B cell (primary cell): ENCODE data around the gene METTL24. TPM values are rescaled to one million over a fixed set of nuclear protein-coding genes. Genes with fewer than 3 reads are reported as not detected.

ENCODE experiments used
- ATAC-seq: fragments of 200-7000 bp; cut with Tn5 transposase; one replicate; pipeline ENCODE4 v1.10.0; 2021; ENCODE audit warnings: low read depth, mild to moderate bottlenecking, moderate number of reproducible peaks, moderate library complexity
- CTCF ChIA-PET: fragments of 350-600 bp; sonication (Branson Sonifier 250); formaldehyde crosslinking; loops from one replicate; lab custom pipeline; 2021; ENCODE audit warnings: antibody characterized with exemption, inconsistent platforms; lab: Charles Lee
- POLR2A ChIA-PET: fragments of 350-600 bp; sonication (Branson Sonifier 250); formaldehyde crosslinking; loops from one replicate; lab custom pipeline; 2021; ENCODE audit warnings: antibody characterized with exemption; lab: Charles Lee
- DNase-seq: peaks from one replicate; pipeline ENCODE4 v3.0.0; 2013
- H2AFZ ChIP-seq: 2 replicates; pipeline ENCODE4 v1.6.1; 2012; ENCODE audit warnings: mild to moderate bottlenecking, low read depth, low read length; ENCODE audit not compliant: insufficient read depth, poor library complexity, severe bottlenecking
- H3K27ac ChIP-seq, 2 donors: 1 replicate in 1 of 2; 2 replicates in 1 of 2; pipeline ENCODE4 v1.5.1; 2012 to 2013; ENCODE audit warnings: low read length in 2 of 2, mild to moderate bottlenecking in 2 of 2, moderate library complexity in 1 of 2
- H3K27me3 ChIP-seq, 4 experiments: fragments of 200-600 bp in 1 of 4; sonication (generic) in 1 of 4; replicated peaks in 1 of 4; 1 replicate in 2 of 4; 2 replicates in 2 of 4; pipeline versions ENCODE4 v1.6.1 to v1.7.0; 2013 to 2016; ENCODE audit warnings: low read length in 3 of 4, mild to moderate bottlenecking in 2 of 4, mixed read lengths in 1 of 4, moderate library complexity in 1 of 4; ENCODE audit not compliant: insufficient read depth in 4 of 4, control insufficient read depth in 3 of 4; ENCODE audit errors: control extremely low read depth in 1 of 4
- H3K36me3 ChIP-seq, 2 experiments: replicated peaks in 1 of 2; 1 replicate in 1 of 2; 2 replicates in 1 of 2; pipeline versions ENCODE4 v1.6.1 to v1.7.1; 2013; ENCODE audit warnings: low read length in 1 of 2; ENCODE audit not compliant: insufficient read depth in 2 of 2, control insufficient read depth in 1 of 2; ENCODE audit errors: control extremely low read depth in 1 of 2, extremely low read depth in 1 of 2
- H3K4me1 ChIP-seq, 2 donors: fragments of 200-600 bp in 1 of 2; sonication (generic) in 1 of 2; 1 replicate in 1 of 2; 2 replicates in 1 of 2; pipeline versions ENCODE4 v1.5.1 to v1.6.1; 2013 to 2017; ENCODE audit warnings: low read length in 2 of 2; ENCODE audit not compliant: control insufficient read depth in 2 of 2, insufficient read depth in 2 of 2
- H3K4me2 ChIP-seq: replicated peaks from 2 replicates; pipeline ENCODE3; 2012; ENCODE audit warnings: mild to moderate bottlenecking, low read depth, low read length; ENCODE audit not compliant: poor library complexity, severe bottlenecking
- H3K4me3 ChIP-seq, 5 experiments: fragments of 200-600 bp in 1 of 5; sonication (generic) in 1 of 5; 1 replicate in 3 of 5; 2 replicates in 2 of 5; pipeline versions ENCODE4 v1.5.1 to v1.7.0; 2011 to 2016; ENCODE audit warnings: low read length in 4 of 5, mild to moderate bottlenecking in 4 of 5, low read depth in 2 of 5, control low read depth in 1 of 5, moderate library complexity in 1 of 5; ENCODE audit not compliant: insufficient read depth in 1 of 5; ENCODE audit errors: control extremely low read depth in 1 of 5, extremely low read depth in 1 of 5
- H3K79me2 ChIP-seq: fragments of 200-600 bp; sonication (generic); one replicate; pipeline ENCODE4 v1.6.0; 2016; ENCODE audit warnings: low read length; ENCODE audit not compliant: control insufficient read depth, insufficient read depth
- H3K9ac ChIP-seq: fragments of 200-600 bp; sonication (generic); 2 replicates; pipeline ENCODE4 v1.6.1; 2017; ENCODE audit warnings: mild to moderate bottlenecking, low read length, moderate library complexity
- H3K9me3 ChIP-seq, 3 donors: one replicate each; pipeline versions ENCODE4 v1.6.1 to v1.7.1; 2013; ENCODE audit warnings: low read length in 2 of 3; ENCODE audit not compliant: control insufficient read depth in 2 of 3, insufficient read depth in 1 of 3; ENCODE audit errors: control extremely low read depth in 1 of 3
- H4K20me1 ChIP-seq: 2 replicates; pipeline ENCODE4 v1.6.0; 2012; ENCODE audit warnings: mild to moderate bottlenecking, low read length; ENCODE audit not compliant: insufficient read depth, control insufficient read depth, poor library complexity, severe bottlenecking
- H3K27ac Mint-ChIP-seq: one replicate; pipeline ENCODE4 v1.8.0; 2021; ENCODE audit warnings: mixed read lengths
- H3K27me3 Mint-ChIP-seq: one replicate; pipeline ENCODE4 v1.8.0; 2021; ENCODE audit warnings: mixed read lengths
- H3K4me1 Mint-ChIP-seq: one replicate; pipeline ENCODE4 v1.8.0; 2021; ENCODE audit warnings: mixed read lengths
- H3K4me3 Mint-ChIP-seq: one replicate; pipeline ENCODE4 v1.8.0; 2021; ENCODE audit warnings: mixed read lengths
- H3K9me3 Mint-ChIP-seq: one replicate; pipeline ENCODE4 v1.8.0; 2022; ENCODE audit warnings: mixed read lengths; ENCODE audit not compliant: insufficient read depth
- EZH2 ChIP-seq: IDR thresholded peaks from 2 replicates; pipeline ENCODE4 v1.6.1; 2012; ENCODE audit warnings: borderline replicate concordance, low read depth, mild to moderate bottlenecking, moderate library complexity, low read length; ENCODE audit not compliant: insufficient read depth, poor library complexity, severe bottlenecking
- WGBS: methylation state at CpG from one replicate; pipeline ENCODE4 v1.1.5; 2013; ENCODE audit warnings: missing lambda C conversion rate; ENCODE audit not compliant: insufficient coverage; 5-methylcytosine and 5-hydroxymethylcytosine counted together
- intact Hi-C: fragments of 100-400 bp; cut with micrococcal nuclease; formaldehyde crosslinking; loops from one replicate; pipeline ENCODE4 v1.10.0; 2022
- polyA plus RNA-seq: library from polyadenylated mRNA; depleted of rRNA; stranded (reverse); fragments of >200 nt; gene quantifications from 2 replicates; pipeline ENCODE4 v1.2.3, GENCODE V29; 2012
- total RNA-seq, 2 donors: library from RNA; stranded (reverse); fragments of 120-200 nt in 1 of 2; gene quantifications; 1 replicate in 1 of 2; 2 replicates in 1 of 2; pipeline versions ENCODE4 v1.2.3 to v1.2.4, GENCODE V29; 2013 to 2022
- TF ChIP-seq, protein P1 (sequence below): fragments of 200-600 bp; IDR thresholded peaks from one replicate; pipeline ENCODE4 v1.8.0; 2022; ENCODE audit warnings: antibody characterized with exemption, mild to moderate bottlenecking

METTL24 gene
- total and polyA plus RNA-seq, 2 donors (not counting 1 experiment from before 2014, with no cell fraction given): not detected

DNA sequence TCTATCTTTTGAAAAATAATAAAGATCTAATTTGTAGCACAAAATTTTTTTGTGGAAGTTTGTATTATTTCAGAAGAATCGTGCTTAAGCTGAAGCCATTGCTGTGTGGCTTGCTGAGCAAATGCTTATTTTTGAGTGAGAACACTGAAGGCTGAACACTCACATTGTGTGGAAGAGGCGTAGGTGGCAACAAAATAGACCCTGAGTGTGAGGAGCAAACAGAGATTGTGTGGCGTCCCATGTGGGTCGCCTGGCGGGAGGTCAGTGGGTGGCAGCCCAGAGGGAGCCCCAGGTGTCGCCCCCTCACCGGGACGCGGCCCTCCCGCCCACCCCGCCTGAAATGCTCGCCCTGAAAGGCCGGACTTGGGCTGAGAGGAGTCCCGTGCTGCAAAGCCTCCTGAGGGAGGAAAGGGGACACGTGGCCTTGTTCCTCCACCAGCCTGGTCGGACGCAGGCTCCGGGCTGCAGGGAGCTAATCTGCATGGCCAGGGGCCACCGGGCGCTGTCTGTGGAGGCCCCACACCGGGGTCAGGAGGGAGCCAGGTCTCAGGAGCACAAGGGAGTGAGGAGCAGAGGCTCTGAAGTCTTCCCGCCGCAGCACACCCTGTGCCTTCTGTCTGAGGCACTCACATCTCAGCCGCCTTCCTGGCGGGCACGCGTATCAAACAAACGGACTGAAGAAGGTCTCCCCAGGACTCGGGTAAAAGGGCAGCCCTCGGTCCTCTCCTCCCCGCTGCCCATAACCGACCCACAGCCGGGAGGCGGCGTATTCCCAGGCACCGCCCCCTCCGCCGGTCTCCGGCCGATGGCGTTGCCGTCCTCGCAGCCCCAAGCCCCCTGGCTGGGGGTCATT lies 41.3 kb upstream of the METTL24 start:
- POLR2A ChIA-PET: no interaction called here
- peak overlapping the region; percentile 65 for H3K4me2 ChIP-seq

DNA sequence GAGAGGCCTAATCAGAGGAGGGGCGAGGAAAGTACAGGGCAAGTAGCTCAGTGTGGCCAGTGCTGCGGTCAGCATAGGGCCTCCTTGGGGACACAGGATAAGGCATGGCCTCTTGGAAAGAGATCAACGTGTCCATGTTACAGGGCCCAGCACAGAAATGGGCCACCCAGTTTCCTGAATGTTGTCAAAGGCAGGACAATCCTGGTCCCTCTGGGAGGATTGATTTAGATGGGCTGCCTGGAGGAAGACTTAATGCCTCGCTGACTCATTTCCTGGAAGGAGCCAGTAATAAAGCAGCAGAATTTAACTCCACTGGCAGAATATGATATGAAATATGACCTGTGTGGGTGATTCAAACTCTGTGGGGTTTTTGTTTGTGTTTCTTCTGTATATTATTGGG lies 40.6 kb upstream of the METTL24 start:
- Mint-ChIP-seq H3K4me1 (no peaks in the 10 kb centered on the region), H3K27me3 (peaks cover 6% of the 10 kb centered on the region), H3K27ac (no peak overlapping the region), H3K4me3 (no peak overlapping the region), H3K9me3 (no peaks in the 10 kb centered on the region)
- WGBS: 94% methylated on average over 3 of the region's 4 CpGs
- ATAC-seq (no peak), DNase-seq (no peak)
- no peak for TF ChIP-seq EZH2
- TF ChIP-seq, protein P1, sequence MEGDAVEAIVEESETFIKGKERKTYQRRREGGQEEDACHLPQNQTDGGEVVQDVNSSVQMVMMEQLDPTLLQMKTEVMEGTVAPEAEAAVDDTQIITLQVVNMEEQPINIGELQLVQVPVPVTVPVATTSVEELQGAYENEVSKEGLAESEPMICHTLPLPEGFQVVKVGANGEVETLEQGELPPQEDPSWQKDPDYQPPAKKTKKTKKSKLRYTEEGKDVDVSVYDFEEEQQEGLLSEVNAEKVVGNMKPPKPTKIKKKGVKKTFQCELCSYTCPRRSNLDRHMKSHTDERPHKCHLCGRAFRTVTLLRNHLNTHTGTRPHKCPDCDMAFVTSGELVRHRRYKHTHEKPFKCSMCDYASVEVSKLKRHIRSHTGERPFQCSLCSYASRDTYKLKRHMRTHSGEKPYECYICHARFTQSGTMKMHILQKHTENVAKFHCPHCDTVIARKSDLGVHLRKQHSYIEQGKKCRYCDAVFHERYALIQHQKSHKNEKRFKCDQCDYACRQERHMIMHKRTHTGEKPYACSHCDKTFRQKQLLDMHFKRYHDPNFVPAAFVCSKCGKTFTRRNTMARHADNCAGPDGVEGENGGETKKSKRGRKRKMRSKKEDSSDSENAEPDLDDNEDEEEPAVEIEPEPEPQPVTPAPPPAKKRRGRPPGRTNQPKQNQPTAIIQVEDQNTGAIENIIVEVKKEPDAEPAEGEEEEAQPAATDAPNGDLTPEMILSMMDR: no peak
- Histone ChIP-seq H3K4me2 (no peak overlapping the region), H3K4me3 (no peak overlapping the region), H4K20me1 (no peaks in the 10 kb centered on the region), H3K4me1 (no peaks in the 10 kb centered on the region), H3K9me3 (no peaks in the 10 kb centered on the region), H3K27me3 (peaks cover 0 to 5% (median 0%) of the 10 kb centered on the region in 4 experiments), H2AFZ (no peak overlapping the region), H3K79me2 (no peaks in the 10 kb centered on the region), H3K27ac (no peak overlapping the region), H3K9ac (no peak overlapping the region), H3K36me3 (no peaks in the 10 kb centered on the region)
- POLR2A ChIA-PET: no interaction called here
- CTCF ChIA-PET: interaction anchor here (0.8 kb wide), 1 partner anchor 359 kb away, joined by 3 read pairs; no protein-coding TSS in a partner anchor
- intact Hi-C loops: no loop called here

More for the DNA sequence above, 41.3 kb upstream of the METTL24 start:
- no peak overlapping the region for H3K27ac ChIP-seq
- no peaks in the 10 kb centered on the region for H3K9me3 ChIP-seq
- H3K79me2 ChIP-seq: no peaks in the 10 kb centered on the region
- DNase-seq (peak; percentile 15), ATAC-seq (no peak)
- CTCF ChIA-PET: no interaction called here
- peak overlapping the region; percentile 50 for H3K9ac ChIP-seq
- H3K4me1 ChIP-seq: no peaks in the 10 kb centered on the region
- no peaks in the 10 kb centered on the region for H3K4me1 Mint-ChIP-seq
- peak overlapping the region in 4 of 5 experiments; percentile 11 to 46 (median 30) for H3K4me3 ChIP-seq
- peaks cover 0 to 5% (median 0%) of the 10 kb centered on the region in 4 experiments for H3K27me3 ChIP-seq
- H3K36me3 ChIP-seq: no peaks in the 10 kb centered on the region
- TF ChIP-seq, protein P1: no peak
- no peak for TF ChIP-seq EZH2
- no peak overlapping the region for H3K4me3 Mint-ChIP-seq
- no peaks in the 10 kb centered on the region for H3K9me3 Mint-ChIP-seq
- H3K27me3 Mint-ChIP-seq: peaks cover 6% of the 10 kb centered on the region
- peak overlapping the region; percentile 56 for H2AFZ ChIP-seq
- H3K27ac Mint-ChIP-seq: no peak overlapping the region
- intact Hi-C loops: no loop called here
- WGBS: 61% methylated on average over 43 of the region's 43 CpGs
- no peaks in the 10 kb centered on the region for H4K20me1 ChIP-seq
